VCaP (cell line): ENCODE data around the gene CNTN4.

Experiments used
- H3K27ac ChIP-seq: fragments of 450-650 bp; 2 replicates; pipeline ENCODE4 v1.5.1; 2017
- CTCF ChIP-seq: fragments of 450-650 bp; conservative IDR thresholded peaks from 2 replicates; pipeline ENCODE4 v1.5.1; 2017; ENCODE audit warnings: mild to moderate bottlenecking, moderate library complexity

Gene CNTN4

GRCh38 chr3:3053974-3054373 is 955.3 kb downstream of the CNTN4 start:
- TF ChIP-seq CTCF: no peak
- no peak overlapping the region for H3K27ac ChIP-seq

- H3K27ac ChIP-seq: no peak overlapping the region
- no peak for TF ChIP-seq CTCF
Measured at GRCh38 chr3:3059645-3060044, 961.0 kb downstream of the CNTN4 start.

- no peak overlapping the region for H3K27ac ChIP-seq
- no peak for TF ChIP-seq CTCF
Measured at GRCh38 chr3:3064297-3064696, 965.6 kb downstream of the CNTN4 start.

GRCh38 chr3:3065876-3066275 is 967.2 kb downstream of the CNTN4 start:
- TF ChIP-seq CTCF: no peak
- no peak overlapping the region for H3K27ac ChIP-seq

- no peak for TF ChIP-seq CTCF
- no peak overlapping the region for H3K27ac ChIP-seq
Measured at GRCh38 chr3:3066378-3066777, 967.7 kb downstream of the CNTN4 start.

GRCh38 chr3:3066910-3067309 is 968.2 kb downstream of the CNTN4 start:
- no peak for TF ChIP-seq CTCF
- H3K27ac ChIP-seq: no peak overlapping the region

GRCh38 chr3:3068358-3068881 is 969.8 kb downstream of the CNTN4 start:
- no peak for TF ChIP-seq CTCF
- H3K27ac ChIP-seq: no peak overlapping the region
